Measurements from ENCODE around the gene RPL15.
"Not testable (repeated sequence)": the region's sequence is repeated elsewhere in the genome, so short reads cannot be mapped to it uniquely, and the experiment has no call there.

RPL15 gene

DNA sequence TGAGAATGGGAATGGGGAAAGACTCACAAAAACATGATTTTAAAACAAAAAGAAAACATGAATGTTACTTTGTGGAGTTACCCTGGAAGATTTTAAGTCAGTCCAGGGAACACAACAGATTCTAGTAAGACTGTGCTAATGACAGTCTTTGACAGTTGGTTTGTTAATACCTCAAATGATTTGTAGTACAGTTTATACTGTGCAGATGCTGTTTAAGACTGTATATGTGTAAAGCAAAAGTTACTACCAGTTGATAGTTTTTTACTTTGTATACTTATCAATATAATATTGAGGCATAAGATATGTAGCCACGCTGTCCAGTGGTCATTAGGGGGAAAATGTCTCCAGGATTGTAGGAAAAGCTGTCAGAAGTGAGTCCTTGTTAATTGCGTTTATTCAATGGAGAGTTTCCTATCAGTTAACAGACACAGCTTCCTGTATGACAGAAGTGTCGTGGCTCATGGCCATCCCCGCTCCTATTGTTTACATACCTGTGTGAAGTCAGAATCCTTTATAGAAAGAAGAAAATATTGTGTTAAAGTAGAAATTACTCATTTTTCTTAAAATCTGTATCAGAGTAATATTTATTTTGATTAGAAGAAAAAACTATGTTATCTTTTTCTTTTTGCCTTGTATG is 36.1 kb upstream of the RPL15 start:
- Mint-ChIP-seq H3K27ac (no peak overlapping the region), H3K36me3 (ENCODE audit: low read depth) (no peaks in the 10 kb centered on the region), H3K4me1 (ENCODE audit: low read depth) (peaks cover 6% of the 10 kb centered on the region), H3K4me3 (no peak overlapping the region), H3K9me3 (no peaks in the 10 kb centered on the region), H3K27me3 (ENCODE audit: low read depth) (no peaks in the 10 kb centered on the region)
- no peak for DNase-seq (ENCODE audit: low spot score)

DNA sequence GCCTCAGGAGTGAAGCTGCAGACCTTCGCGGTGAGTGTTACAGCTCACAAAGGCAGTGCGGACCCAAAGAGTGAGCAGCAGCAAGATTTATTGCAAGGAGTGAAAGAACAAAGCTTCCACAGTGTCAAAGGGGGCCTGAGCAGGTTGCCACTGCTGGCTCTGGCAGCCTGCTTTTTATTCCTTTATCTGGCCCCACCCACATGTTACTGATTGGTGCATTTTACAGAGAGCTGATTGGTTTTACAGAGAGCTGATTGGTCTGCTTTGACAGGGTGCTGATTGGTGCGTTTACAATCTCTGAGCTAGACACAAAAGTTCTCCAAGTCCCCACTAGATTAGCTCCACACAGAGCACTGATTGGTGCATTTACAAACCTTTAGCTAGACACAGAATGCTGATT is 34.9 kb upstream of the RPL15 start:
- not testable (repeated sequence) for H3K27me3 Mint-ChIP-seq (ENCODE audit: low read depth); H3K36me3 Mint-ChIP-seq (ENCODE audit: low read depth); H3K4me3 Mint-ChIP-seq; DNase-seq (ENCODE audit: low spot score); H3K9me3 Mint-ChIP-seq; H3K27ac Mint-ChIP-seq; H3K4me1 Mint-ChIP-seq (ENCODE audit: low read depth)

DNA sequence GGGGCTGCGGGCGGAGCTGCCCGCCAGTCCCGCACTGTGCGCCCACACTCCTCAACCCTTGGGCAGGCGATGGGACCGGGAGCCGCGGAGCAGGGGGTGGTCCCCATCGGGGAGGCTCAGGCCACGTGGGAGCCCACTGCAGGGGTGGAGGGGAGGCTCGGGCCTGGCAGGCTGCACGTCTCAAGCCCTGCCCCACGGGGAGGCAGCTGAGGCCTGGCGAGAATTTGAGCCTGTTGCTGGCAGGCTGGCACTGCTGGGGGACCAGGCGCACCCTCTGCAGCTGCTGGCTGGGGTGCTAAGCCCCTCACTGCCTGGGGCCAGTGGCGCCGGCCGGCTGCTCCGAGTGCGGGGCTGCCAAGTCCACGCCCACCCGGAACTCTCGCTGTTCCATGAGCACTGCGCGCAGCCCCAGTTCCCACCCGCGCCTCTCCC is 34.4 kb upstream of the RPL15 start:
- Mint-ChIP-seq H3K27ac (no peak overlapping the region), H3K36me3 (ENCODE audit: low read depth) (no peaks in the 10 kb centered on the region), H3K27me3 (ENCODE audit: low read depth) (no peaks in the 10 kb centered on the region), H3K9me3 (no peaks in the 10 kb centered on the region), H3K4me1 (ENCODE audit: low read depth) (peaks cover 6% of the 10 kb centered on the region), H3K4me3 (no peak overlapping the region)
- no peak for DNase-seq (ENCODE audit: low spot score)

DNA sequence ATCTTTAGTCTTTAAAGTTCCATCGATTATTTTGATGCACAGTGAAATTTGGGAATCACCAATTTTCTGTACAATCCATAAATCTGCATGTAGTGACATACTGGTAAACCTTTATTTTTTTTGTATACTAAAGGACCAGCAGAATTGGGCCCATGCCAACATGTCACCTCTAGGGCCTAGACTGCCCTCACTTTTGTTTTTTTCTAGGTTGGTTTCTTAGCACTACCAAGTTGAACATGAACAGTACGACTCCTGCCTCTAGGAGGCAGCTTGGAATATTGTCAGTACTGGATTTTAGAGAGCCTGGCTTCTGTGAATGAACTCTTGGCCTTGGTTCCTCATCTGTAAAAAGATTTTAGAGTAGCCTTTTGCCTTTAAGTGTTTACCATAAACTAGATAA is 32.5 kb upstream of the RPL15 start:
- H3K9me3 Mint-ChIP-seq = no peaks in the 10 kb centered on the region
- DNase-seq (ENCODE audit: low spot score) = no peak
- H3K4me1 Mint-ChIP-seq (ENCODE audit: low read depth) = peaks cover 6% of the 10 kb centered on the region
- H3K27me3 Mint-ChIP-seq (ENCODE audit: low read depth) = no peaks in the 10 kb centered on the region
- no peak overlapping the region for H3K27ac Mint-ChIP-seq
- peaks cover 2% of the 10 kb centered on the region for H3K36me3 Mint-ChIP-seq (ENCODE audit: low read depth)
- H3K4me3 Mint-ChIP-seq = no peak overlapping the region

DNA sequence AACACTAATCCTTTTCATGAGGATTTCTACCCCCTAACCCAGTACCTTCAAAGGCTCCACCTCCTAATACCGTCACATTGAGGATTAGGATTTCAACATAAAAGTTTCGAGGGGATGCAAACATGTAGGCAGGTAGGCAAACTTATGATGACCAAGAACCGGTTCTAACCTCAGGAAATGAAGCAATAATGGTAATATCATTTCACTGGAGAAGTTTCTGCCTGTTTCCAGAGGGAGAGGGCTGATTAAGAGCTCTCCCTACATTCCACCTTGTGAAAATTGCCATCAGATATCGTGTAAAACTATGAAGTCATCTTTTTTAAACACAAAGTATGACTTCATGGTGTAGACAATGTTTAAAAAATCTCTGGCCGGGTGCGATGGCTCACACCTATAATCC is 31.7 kb upstream of the RPL15 start:
- no peak for DNase-seq (ENCODE audit: low spot score)
- no peak overlapping the region for H3K4me3 Mint-ChIP-seq
- H3K9me3 Mint-ChIP-seq = no peaks in the 10 kb centered on the region
- H3K4me1 Mint-ChIP-seq (ENCODE audit: low read depth) = peaks cover 6% of the 10 kb centered on the region
- H3K27me3 Mint-ChIP-seq (ENCODE audit: low read depth) = no peaks in the 10 kb centered on the region
- H3K27ac Mint-ChIP-seq = no peak overlapping the region
- H3K36me3 Mint-ChIP-seq (ENCODE audit: low read depth) = peaks cover 2% of the 10 kb centered on the region

DNA sequence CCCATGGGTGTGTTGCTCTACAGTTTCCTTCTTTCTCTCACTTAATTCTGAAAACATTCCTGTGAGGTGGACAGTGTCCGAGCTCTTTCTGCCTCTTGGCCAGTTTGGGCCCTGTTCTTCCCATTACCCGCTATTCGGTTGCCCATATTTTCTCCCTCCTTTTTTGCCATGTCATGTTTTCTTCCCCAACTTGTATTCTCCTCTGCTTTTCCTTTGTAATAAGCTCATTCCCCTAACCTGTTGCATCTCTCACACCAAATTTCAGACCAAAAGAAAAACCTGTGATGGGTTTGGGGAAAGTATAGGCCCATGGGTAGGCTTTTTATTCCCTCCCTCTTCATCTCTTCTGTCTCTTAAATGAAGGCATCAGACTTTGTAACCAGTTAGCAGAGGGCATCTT is 30.6 kb upstream of the RPL15 start:
- no peaks in the 10 kb centered on the region for H3K9me3 Mint-ChIP-seq
- H3K4me3 Mint-ChIP-seq = no peak overlapping the region
- no peaks in the 10 kb centered on the region for H3K27me3 Mint-ChIP-seq (ENCODE audit: low read depth)
- H3K4me1 Mint-ChIP-seq (ENCODE audit: low read depth) = peaks cover 3% of the 10 kb centered on the region
- no peak for DNase-seq (ENCODE audit: low spot score)
- no peak overlapping the region for H3K27ac Mint-ChIP-seq
- H3K36me3 Mint-ChIP-seq (ENCODE audit: low read depth) = peaks cover 2% of the 10 kb centered on the region

DNA sequence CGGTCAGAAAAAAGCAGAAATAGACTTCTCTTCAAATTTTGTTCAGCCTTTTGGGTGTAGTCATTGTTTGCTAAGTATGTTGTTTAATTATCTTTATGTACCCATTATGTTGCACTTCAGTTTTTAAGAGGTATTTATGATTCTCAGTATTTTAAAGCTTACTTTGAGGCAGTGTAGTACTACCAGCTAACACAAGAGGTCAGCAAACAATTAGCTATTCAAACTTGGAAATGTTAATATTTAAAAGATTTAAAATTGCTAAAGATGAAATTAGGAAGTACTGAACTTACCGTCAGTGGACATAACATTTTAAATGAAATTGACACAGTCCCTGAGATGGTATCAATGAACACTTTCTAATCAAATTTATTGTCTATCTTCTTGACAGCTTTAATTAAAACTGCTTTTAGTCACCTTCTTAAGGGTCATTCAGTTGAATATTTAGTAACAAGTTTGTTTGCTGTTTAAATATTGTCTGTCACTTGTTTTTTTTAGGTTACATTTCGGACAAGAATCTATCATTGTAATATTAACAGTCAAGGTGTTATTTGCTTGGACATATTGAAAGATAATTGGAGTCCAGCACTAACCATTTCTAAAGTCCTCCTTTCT is 28.2 kb upstream of the RPL15 start:
- Mint-ChIP-seq H3K27ac (no peak overlapping the region), H3K9me3 (no peaks in the 10 kb centered on the region), H3K4me1 (ENCODE audit: low read depth) (no peaks in the 10 kb centered on the region), H3K36me3 (ENCODE audit: low read depth) (peaks cover 2% of the 10 kb centered on the region), H3K27me3 (ENCODE audit: low read depth) (no peaks in the 10 kb centered on the region), H3K4me3 (no peak overlapping the region)
- no peak for DNase-seq (ENCODE audit: low spot score)

DNA sequence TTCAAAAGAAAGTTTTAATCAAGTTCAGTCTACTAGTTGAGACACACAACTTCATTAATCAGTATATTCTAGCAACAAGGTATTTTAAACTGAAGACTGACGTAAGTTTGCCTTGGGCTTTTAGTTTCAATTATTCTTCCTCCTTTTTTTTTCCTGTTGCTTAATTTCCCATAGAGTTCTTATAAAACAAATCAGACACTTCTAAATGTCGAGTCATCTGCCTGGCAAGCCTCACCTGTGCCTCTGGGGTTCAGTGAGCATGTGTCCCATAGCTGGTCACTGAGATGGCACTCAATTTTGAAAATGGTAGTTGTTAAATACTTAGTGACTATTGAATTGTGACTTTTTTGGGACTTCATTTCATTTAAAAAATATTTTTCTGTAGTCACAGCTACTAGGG is 27.5 kb upstream of the RPL15 start:
- no peaks in the 10 kb centered on the region for H3K9me3 Mint-ChIP-seq
- no peak overlapping the region for H3K4me3 Mint-ChIP-seq
- H3K36me3 Mint-ChIP-seq (ENCODE audit: low read depth) = peaks cover 2% of the 10 kb centered on the region
- DNase-seq (ENCODE audit: low spot score) = no peak
- no peaks in the 10 kb centered on the region for H3K27me3 Mint-ChIP-seq (ENCODE audit: low read depth)
- H3K27ac Mint-ChIP-seq = no peak overlapping the region
- no peaks in the 10 kb centered on the region for H3K4me1 Mint-ChIP-seq (ENCODE audit: low read depth)

DNA sequence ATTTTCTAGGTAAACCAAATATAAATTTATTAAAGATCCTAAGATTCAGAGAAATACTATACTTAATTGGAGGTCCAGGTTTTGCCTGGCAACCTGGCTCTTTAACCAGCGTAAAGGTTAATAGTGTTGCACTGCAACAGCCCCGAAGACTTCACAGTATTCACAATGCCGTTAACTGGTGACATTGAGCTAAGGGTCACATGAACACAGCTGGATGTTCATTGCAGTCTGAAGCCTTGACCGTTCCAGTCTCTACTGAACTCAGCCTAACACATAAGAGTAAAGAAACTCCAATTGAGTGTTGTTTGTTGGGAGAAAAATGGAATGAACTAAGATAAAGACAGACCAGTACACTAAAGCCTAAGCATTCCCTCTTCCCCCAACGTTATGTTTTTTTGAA is 27.0 kb upstream of the RPL15 start:
- Mint-ChIP-seq H3K36me3 (ENCODE audit: low read depth) (peaks cover 2% of the 10 kb centered on the region), H3K27ac (no peak overlapping the region), H3K9me3 (no peaks in the 10 kb centered on the region), H3K4me3 (no peak overlapping the region), H3K4me1 (ENCODE audit: low read depth) (no peaks in the 10 kb centered on the region), H3K27me3 (ENCODE audit: low read depth) (no peaks in the 10 kb centered on the region)
- DNase-seq (ENCODE audit: low spot score) = no peak

DNA sequence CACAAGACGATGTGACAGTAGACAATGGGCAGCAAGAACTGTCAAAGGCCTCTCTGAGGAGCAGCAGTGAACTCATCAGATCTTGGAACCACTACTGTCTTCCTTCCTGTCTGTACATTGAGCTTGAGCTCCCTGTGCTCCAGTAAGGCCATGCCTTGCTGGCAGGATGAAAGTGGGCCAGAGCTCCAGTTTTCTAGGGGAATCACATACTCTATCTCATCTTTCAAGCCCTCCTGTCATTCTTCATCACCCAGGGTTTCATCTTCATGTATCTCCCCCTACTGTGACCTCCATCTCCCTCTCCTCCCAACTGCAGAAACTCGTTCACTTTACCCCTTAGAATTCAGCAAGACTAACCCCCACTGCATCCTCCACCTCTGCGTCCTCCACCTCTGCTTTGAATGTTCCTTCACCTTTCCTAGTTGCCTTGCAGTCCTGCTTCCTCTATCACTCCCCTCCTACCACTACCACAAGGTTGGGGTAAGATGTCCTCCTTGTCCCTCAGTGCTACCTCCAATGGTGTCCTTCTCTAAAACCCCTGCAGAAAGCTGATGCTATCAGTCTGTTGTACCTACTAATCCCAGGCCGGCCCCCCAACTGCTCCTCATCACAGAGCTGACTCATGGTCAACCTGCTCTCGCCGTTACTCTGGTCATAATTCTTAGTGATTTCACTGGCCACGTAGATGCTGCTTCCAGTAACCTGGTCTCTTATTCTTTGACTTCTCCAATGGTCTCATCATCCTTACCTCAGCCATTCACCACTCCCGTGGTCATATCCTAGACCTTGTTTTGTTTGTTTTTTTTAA is 22.5 kb upstream of the RPL15 start:
- Mint-ChIP-seq H3K27ac (no peak overlapping the region), H3K9me3 (no peaks in the 10 kb centered on the region), H3K4me3 (no peak overlapping the region), H3K27me3 (ENCODE audit: low read depth) (no peaks in the 10 kb centered on the region), H3K36me3 (ENCODE audit: low read depth) (peaks cover 6% of the 10 kb centered on the region), H3K4me1 (ENCODE audit: low read depth) (no peaks in the 10 kb centered on the region)
- no peak for DNase-seq (ENCODE audit: low spot score)

DNA sequence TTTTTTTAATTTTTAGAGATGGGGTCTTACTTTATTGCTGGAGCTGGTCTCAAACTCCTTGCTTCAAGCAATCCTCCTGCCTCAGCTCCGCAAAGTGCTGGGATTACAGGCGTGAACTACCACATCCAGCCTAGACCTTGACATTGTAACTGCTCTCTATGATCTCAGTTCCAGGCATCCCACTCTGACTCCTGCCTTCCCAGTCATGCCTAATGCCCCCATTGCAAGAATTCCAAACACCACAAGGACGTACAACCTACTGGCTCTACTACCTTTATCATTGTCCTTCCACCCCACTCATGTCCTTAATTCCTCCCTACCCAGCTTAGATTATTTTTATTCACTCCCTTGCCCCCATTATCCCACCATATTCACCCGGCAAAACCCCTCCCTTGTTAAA is 21.8 kb upstream of the RPL15 start:
- Mint-ChIP-seq H3K4me1 (ENCODE audit: low read depth) (no peaks in the 10 kb centered on the region), H3K36me3 (ENCODE audit: low read depth) (peaks cover 6% of the 10 kb centered on the region), H3K27ac (no peak overlapping the region)

DNA sequence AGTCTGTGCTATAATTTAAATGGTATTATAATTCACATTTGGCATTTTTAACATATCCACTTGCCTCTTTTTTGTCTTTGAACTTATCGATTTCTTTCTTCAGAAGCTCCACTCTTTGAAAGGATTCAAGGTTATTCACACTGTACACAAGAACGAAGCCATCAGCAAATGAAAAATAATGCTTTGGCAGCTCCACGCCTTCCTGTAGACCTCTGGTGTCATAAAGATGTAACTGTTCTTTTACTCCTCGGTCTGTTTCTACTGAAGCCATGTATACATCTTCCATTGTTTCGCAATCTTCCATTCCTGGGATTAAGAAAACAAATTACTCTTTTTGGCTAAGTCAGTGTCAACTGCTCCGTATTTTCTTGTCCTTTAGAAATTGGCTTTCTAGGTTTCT is 16.2 kb upstream of the RPL15 start:
- Mint-ChIP-seq H3K27ac (no peak overlapping the region), H3K4me1 (ENCODE audit: low read depth) (no peaks in the 10 kb centered on the region), H3K4me3 (no peak overlapping the region), H3K36me3 (ENCODE audit: low read depth) (peaks cover 9% of the 10 kb centered on the region), H3K9me3 (no peaks in the 10 kb centered on the region), H3K27me3 (ENCODE audit: low read depth) (no peaks in the 10 kb centered on the region)
- DNase-seq (ENCODE audit: low spot score) = no peak

More for the DNA sequence above, 21.8 kb upstream of the RPL15 start:
- Mint-ChIP-seq H3K27me3 (ENCODE audit: low read depth) (no peaks in the 10 kb centered on the region), H3K9me3 (no peaks in the 10 kb centered on the region), H3K4me3 (no peak overlapping the region)
- no peak for DNase-seq (ENCODE audit: low spot score)

DNA sequence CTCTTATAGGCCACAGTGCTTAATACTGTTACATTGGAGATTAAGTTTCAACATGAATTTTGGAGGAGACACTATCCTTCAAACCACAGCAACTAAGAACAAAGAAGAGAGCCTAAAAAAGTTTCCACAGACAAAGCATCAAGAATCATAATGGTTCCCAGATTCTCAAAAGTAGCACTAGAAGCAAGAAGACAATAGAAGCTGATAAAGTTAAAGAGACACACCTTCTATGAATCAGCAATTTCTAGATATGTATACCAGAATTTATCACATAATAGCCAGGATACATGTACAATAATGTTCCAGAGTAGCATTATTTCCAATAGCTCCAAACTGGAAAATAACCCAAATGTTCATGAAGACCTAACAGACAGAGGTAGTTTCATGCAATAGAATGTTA is 12.4 kb upstream of the RPL15 start:
- Mint-ChIP-seq H3K27ac (no peak overlapping the region), H3K4me1 (ENCODE audit: low read depth) (no peaks in the 10 kb centered on the region), H3K36me3 (ENCODE audit: low read depth) (peaks cover 3% of the 10 kb centered on the region), H3K27me3 (ENCODE audit: low read depth) (no peaks in the 10 kb centered on the region), H3K4me3 (no peak overlapping the region), H3K9me3 (no peaks in the 10 kb centered on the region)
- DNase-seq (ENCODE audit: low spot score) = no peak

DNA sequence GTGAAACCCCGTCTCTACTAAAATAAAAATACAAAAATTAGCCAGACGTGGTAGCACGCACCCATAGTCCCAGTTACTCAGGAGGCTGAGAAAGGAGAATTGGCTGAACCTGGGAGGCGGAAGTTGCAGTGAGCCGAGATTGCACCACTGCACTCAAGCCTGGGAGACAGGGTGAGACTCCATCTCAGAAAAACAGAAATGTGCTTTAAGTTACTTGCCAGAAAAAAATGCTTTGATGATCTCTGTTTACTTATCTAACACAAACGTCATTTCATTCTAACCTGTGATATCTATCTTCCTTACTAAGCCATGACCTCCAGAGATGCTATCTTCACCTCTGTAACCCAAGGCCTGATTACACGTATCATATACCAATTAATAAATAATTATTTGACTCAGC is 7.6 kb upstream of the RPL15 start:
- DNase-seq (ENCODE audit: low spot score) = no peak
- H3K4me3 Mint-ChIP-seq = no peak overlapping the region
- H3K27me3 Mint-ChIP-seq (ENCODE audit: low read depth) = peaks cover 5% of the 10 kb centered on the region
- no peak overlapping the region for H3K27ac Mint-ChIP-seq
- no peaks in the 10 kb centered on the region for H3K9me3 Mint-ChIP-seq
- H3K4me1 Mint-ChIP-seq (ENCODE audit: low read depth) = no peaks in the 10 kb centered on the region
- no peaks in the 10 kb centered on the region for H3K36me3 Mint-ChIP-seq (ENCODE audit: low read depth)

Data from T-helper 2 cell treated with Interferon-gamma antibody and Interleukin-4, amounts not matched to agents 5 μg/mL and 100 μg/mL, for 36 hours (primary cell).